Endothelial cell of umbilical vein (primary cell): ENCODE data around the gene NHERF2. TPM values are rescaled to one million over a fixed set of nuclear protein-coding genes. Genes with fewer than 3 reads are reported as not detected.

Source experiments
- BruUV-seq: library from RNA; stranded (reverse); fragments of 400-500 nt; replicated peaks from 2 replicates; lab custom pipeline; 2021; lab: Mats Ljungman, UMichigan
- CTCF ChIA-PET: fragments of 300-600, 350-600 bp; sonication (Branson Sonifier 250); formaldehyde crosslinking; loops from one replicate; lab custom pipeline; 2021; ENCODE audit warnings: antibody characterized with exemption, inconsistent platforms; lab: Charles Lee
- POLR2A ChIA-PET: fragments of 300-600, 350-600 bp; sonication (Branson Sonifier 250); formaldehyde crosslinking; loops from one replicate; lab custom pipeline; 2021; ENCODE audit warnings: antibody characterized with exemption, inconsistent platforms; lab: Charles Lee
- DNase-seq: peaks from one replicate; pipeline ENCODE4 v3.0.0-alpha.2; 2011; ENCODE audit warnings: low read depth, low spot score
- FAIRE-seq: peaks from 2 replicates; lab custom pipeline; 2011; peaks lifted over from hg19 to GRCh38; lab: Jason Lieb, UNC
- H2AFZ ChIP-seq: 2 replicates; pipeline ENCODE4 v1.6.0; 2012; ENCODE audit warnings: low read depth, low read length, control low read depth, inconsistent platforms
- H3K27ac ChIP-seq: 2 replicates; pipeline ENCODE4 v1.5.1; 2011; ENCODE audit warnings: low read depth, mild to moderate bottlenecking, control low read depth, low read length, moderate library complexity; ENCODE audit not compliant: insufficient read depth
- H3K27me3 ChIP-seq, 2 experiments: 2 replicates each; pipeline versions ENCODE4 v1.6.0 to v1.6.1; 2011; ENCODE audit warnings: low read length in 2 of 2, mixed read lengths in 1 of 2; ENCODE audit not compliant: control insufficient read depth in 2 of 2, insufficient read depth in 2 of 2
- H3K36me3 ChIP-seq, 2 experiments: 2 replicates in 1 of 2; 3 replicates in 1 of 2; pipeline ENCODE4 v1.5.1; 2011; ENCODE audit warnings: low read length in 2 of 2, mild to moderate bottlenecking in 1 of 2, moderate library complexity in 1 of 2; ENCODE audit not compliant: control insufficient read depth in 2 of 2, insufficient read depth in 2 of 2; ENCODE audit errors: extremely low read depth in 1 of 2
- H3K4me1 ChIP-seq: 3 replicates; pipeline ENCODE4 v1.5.1; 2011; ENCODE audit warnings: mild to moderate bottlenecking, low read length; ENCODE audit not compliant: control insufficient read depth, insufficient read depth; ENCODE audit errors: extremely low read depth
- H3K4me2 ChIP-seq: 2 replicates; pipeline ENCODE4 v1.6.1; 2011; ENCODE audit warnings: low read length, control low read depth, mixed read lengths; ENCODE audit not compliant: insufficient read depth
- H3K4me3 ChIP-seq, 3 experiments: fragments of 200-600 bp in 1 of 3; sonication (generic), shearing (Covaris generic) in 1 of 3; replicated peaks in 1 of 3; 2 replicates each; pipeline ENCODE4 v1.5.1; 2011 to 2016; ENCODE audit warnings: control low read depth in 3 of 3, low read length in 3 of 3, mild to moderate bottlenecking in 2 of 3, inconsistent platforms in 1 of 3, low read depth in 1 of 3, moderate library complexity in 1 of 3; ENCODE audit not compliant: insufficient read depth in 1 of 3
- H3K79me2 ChIP-seq: 2 replicates; pipeline ENCODE4 v1.6.0; 2012; ENCODE audit warnings: low read length, inconsistent platforms; ENCODE audit not compliant: control insufficient read depth, insufficient read depth
- H3K9ac ChIP-seq: replicated peaks from 2 replicates; pipeline ENCODE3; 2011; ENCODE audit warnings: low read length, control low read depth; ENCODE audit not compliant: insufficient read depth; ENCODE audit errors: extremely low read depth
- H3K9me1 ChIP-seq: replicated peaks from 3 replicates; pipeline ENCODE4 v1.6.0; 2011; ENCODE audit warnings: mild to moderate bottlenecking, low read length; ENCODE audit not compliant: control insufficient read depth, insufficient read depth; ENCODE audit errors: extremely low read depth
- H3K9me3 ChIP-seq: replicated peaks from 2 replicates; pipeline ENCODE4 v1.5.1; 2012; ENCODE audit warnings: low read length, inconsistent platforms; ENCODE audit not compliant: control insufficient read depth, insufficient read depth
- H4K20me1 ChIP-seq: replicated peaks from 2 replicates; pipeline ENCODE3; 2011; ENCODE audit warnings: mild to moderate bottlenecking, low read length; ENCODE audit not compliant: control insufficient read depth, insufficient read depth; ENCODE audit errors: extremely low read depth
- EZH2 ChIP-seq: IDR thresholded peaks from 2 replicates; pipeline ENCODE4 v1.6.1; 2012; ENCODE audit warnings: borderline replicate concordance, low read depth, mild to moderate bottlenecking, moderate library complexity, low read length, inconsistent platforms; ENCODE audit not compliant: severe bottlenecking
- MYC ChIP-seq: IDR thresholded peaks from one replicate; pipeline ENCODE4 v1.6.1; 2011; ENCODE audit warnings: mild to moderate bottlenecking, low read depth, low read length
- POLR2A ChIP-seq: IDR thresholded peaks from 2 replicates; pipeline ENCODE4 v1.6.1; 2012; ENCODE audit warnings: low read depth, mild to moderate bottlenecking, control low read depth, low read length
- POLR2AphosphoS5 ChIP-seq: IDR thresholded peaks from 2 replicates; pipeline ENCODE4 v1.6.1; 2012; ENCODE audit warnings: low read depth, mild to moderate bottlenecking, control low read depth, low read length, moderate library complexity; ENCODE audit not compliant: insufficient read depth
- dilution Hi-C: fragments of 300-500 bp; cut with MboI; formaldehyde crosslinking; loops from one replicate; pipeline ENCODE4 v1.15.0; 2019; ENCODE audit warnings: low sequenced_read_pairs; ENCODE audit not compliant: extremely low pct_ligation_motif_present
- intact Hi-C: fragments of 100-400 bp; cut with micrococcal nuclease; formaldehyde crosslinking; loops from one replicate; pipeline ENCODE4 v1.10.0; 2022
- polyA plus RNA-seq, 4 experiments: library from polyadenylated mRNA; depleted of rRNA in 3 of 4; stranded (reverse) in 3 of 4; unstranded in 1 of 4; fragments of >200 nt; gene quantifications; 2 replicates each; pipeline versions ENCODE4 v1.2.1 to v1.2.3, GENCODE V29; 2011 to 2012; ENCODE audit warnings: missing spikeins in 1 of 4
- total RNA-seq: library from RNA; stranded (reverse); gene quantifications from 2 replicates; pipeline ENCODE4 v1.2.3, GENCODE V29; 2021
- TF ChIP-seq, protein P1 (sequence below), 2 donors: IDR thresholded peaks; 1 replicate in 1 of 2; 2 replicates in 1 of 2; pipeline ENCODE4 v1.5.1; 2011; ENCODE audit warnings: low read length in 2 of 2, mild to moderate bottlenecking in 2 of 2, moderate library complexity in 2 of 2, control low read depth in 1 of 2, inconsistent platforms in 1 of 2, low read depth in 1 of 2; ENCODE audit not compliant: insufficient read depth in 1 of 2; ENCODE audit errors: extremely low read depth in 1 of 2

The NHERF2 gene
- total and polyA plus RNA-seq, 2 donors (not counting 3 experiments of a cell fraction or from before 2014, with no cell fraction given) = 65.2 to 71.2 TPM

GRCh38 chr16:2023092-2024031 lies 3.3 kb upstream of the NHERF2 start:
- H3K4me2 ChIP-seq = peak overlapping the region; percentile 56
- peak; percentile 92 for DNase-seq
- peak; percentile 95 for FAIRE-seq
- TF ChIP-seq EZH2 = no peak
- TF ChIP-seq, protein P1, sequence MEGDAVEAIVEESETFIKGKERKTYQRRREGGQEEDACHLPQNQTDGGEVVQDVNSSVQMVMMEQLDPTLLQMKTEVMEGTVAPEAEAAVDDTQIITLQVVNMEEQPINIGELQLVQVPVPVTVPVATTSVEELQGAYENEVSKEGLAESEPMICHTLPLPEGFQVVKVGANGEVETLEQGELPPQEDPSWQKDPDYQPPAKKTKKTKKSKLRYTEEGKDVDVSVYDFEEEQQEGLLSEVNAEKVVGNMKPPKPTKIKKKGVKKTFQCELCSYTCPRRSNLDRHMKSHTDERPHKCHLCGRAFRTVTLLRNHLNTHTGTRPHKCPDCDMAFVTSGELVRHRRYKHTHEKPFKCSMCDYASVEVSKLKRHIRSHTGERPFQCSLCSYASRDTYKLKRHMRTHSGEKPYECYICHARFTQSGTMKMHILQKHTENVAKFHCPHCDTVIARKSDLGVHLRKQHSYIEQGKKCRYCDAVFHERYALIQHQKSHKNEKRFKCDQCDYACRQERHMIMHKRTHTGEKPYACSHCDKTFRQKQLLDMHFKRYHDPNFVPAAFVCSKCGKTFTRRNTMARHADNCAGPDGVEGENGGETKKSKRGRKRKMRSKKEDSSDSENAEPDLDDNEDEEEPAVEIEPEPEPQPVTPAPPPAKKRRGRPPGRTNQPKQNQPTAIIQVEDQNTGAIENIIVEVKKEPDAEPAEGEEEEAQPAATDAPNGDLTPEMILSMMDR (IDR thresholded peaks at IDR 0.05; ENCODE audit: extremely low read depth in 1 of 2, insufficient read depth in 1 of 2, low read depth in 1 of 2, low read length in 2 of 2) = peak; percentile 94 to 96
- no peak for TF ChIP-seq MYC
- TF ChIP-seq POLR2AphosphoS5 = peak; percentile 47
- peak; percentile 37 for TF ChIP-seq POLR2A
- peaks cover 10% of the 10 kb centered on the region for H3K79me2 ChIP-seq
- ChIA-PET POLR2A (interaction anchor here (0.6 to 3.1 kb wide), 2 partner anchors 129 to 132 kb away, joined by 3 to 20 read pairs; partner anchors contain the start of gene TRAF7), CTCF (interaction anchor here (0.6 to 8.9 kb wide), 38 partner anchors 9 to 444 kb away, joined by 3 to 137 read pairs (median 5); partner anchors contain the start of genes ECI1, GFER, NTHL1 and PKD1)
- no peaks in the 10 kb centered on the region for H3K36me3 ChIP-seq
- H3K4me3 ChIP-seq = peak overlapping the region in 2 of 3 experiments; percentile 20 to 24
- H3K4me1 ChIP-seq = peaks cover 28% of the 10 kb centered on the region
- H3K9ac ChIP-seq = no peak overlapping the region
- H2AFZ ChIP-seq = peak overlapping the region; percentile 93
- peaks cover 4 to 11% of the 10 kb centered on the region in 2 experiments for H3K27me3 ChIP-seq
- no peaks in the 10 kb centered on the region for H3K9me3 ChIP-seq
- peak overlapping the region; percentile 56 for H3K27ac ChIP-seq
- intact Hi-C loops (loop anchor here (1.0 to 2.0 kb wide), 4 partner anchors 23 to 117 kb away; partner anchors contain the start of genes NTHL1 and TSC2), dilution Hi-C loops (no loop called here)
- H4K20me1 ChIP-seq = no peaks in the 10 kb centered on the region
- BruUV-seq = no TSS peak
- no peaks in the 10 kb centered on the region for H3K9me1 ChIP-seq
